Measurements from ENCODE around the gene EXOC6B.

EXOC6B gene

GRCh38 chr2:72849138-72849462, 23.3 kb upstream of the EXOC6B start:
- no peak overlapping the region for H3K9ac ChIP-seq (ENCODE audit: low read length)
- no peaks in the 10 kb centered on the region for H3K9me3 ChIP-seq (ENCODE audit: insufficient read depth, low read length)
- H3K4me2 ChIP-seq (ENCODE audit: low read length), result no peak overlapping the region
- no peaks in the 10 kb centered on the region for H4K20me1 ChIP-seq (ENCODE audit: insufficient read depth, low read length)
- no peak for TF ChIP-seq EZH2phosphoT487 (IDR thresholded peaks at IDR 0.05; ENCODE audit: low read depth)
- TF ChIP-seq, protein P1, sequence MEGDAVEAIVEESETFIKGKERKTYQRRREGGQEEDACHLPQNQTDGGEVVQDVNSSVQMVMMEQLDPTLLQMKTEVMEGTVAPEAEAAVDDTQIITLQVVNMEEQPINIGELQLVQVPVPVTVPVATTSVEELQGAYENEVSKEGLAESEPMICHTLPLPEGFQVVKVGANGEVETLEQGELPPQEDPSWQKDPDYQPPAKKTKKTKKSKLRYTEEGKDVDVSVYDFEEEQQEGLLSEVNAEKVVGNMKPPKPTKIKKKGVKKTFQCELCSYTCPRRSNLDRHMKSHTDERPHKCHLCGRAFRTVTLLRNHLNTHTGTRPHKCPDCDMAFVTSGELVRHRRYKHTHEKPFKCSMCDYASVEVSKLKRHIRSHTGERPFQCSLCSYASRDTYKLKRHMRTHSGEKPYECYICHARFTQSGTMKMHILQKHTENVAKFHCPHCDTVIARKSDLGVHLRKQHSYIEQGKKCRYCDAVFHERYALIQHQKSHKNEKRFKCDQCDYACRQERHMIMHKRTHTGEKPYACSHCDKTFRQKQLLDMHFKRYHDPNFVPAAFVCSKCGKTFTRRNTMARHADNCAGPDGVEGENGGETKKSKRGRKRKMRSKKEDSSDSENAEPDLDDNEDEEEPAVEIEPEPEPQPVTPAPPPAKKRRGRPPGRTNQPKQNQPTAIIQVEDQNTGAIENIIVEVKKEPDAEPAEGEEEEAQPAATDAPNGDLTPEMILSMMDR (IDR thresholded peaks at IDR 0.05; ENCODE audit: low read depth, low read length), result no peak
- H3K4me3 ChIP-seq (ENCODE audit: low read length), result no peak overlapping the region
- H3K4me1 ChIP-seq (ENCODE audit: low read length), result peaks cover 21% of the 10 kb centered on the region
- no peak overlapping the region for H2AFZ ChIP-seq (ENCODE audit: low read depth, low read length)
- no peaks in the 10 kb centered on the region for H3K36me3 ChIP-seq (replicated peaks; ENCODE audit: low read depth, low read length)
- H3K79me2 ChIP-seq (ENCODE audit: low read length), result no peaks in the 10 kb centered on the region
- peaks cover 11% of the 10 kb centered on the region; the same call in 1 of the 2 replicates for H3K27me3 ChIP-seq (ENCODE audit: low read depth, low read length)
- no peak overlapping the region for H3K27ac ChIP-seq (ENCODE audit: low read length)

DNA sequence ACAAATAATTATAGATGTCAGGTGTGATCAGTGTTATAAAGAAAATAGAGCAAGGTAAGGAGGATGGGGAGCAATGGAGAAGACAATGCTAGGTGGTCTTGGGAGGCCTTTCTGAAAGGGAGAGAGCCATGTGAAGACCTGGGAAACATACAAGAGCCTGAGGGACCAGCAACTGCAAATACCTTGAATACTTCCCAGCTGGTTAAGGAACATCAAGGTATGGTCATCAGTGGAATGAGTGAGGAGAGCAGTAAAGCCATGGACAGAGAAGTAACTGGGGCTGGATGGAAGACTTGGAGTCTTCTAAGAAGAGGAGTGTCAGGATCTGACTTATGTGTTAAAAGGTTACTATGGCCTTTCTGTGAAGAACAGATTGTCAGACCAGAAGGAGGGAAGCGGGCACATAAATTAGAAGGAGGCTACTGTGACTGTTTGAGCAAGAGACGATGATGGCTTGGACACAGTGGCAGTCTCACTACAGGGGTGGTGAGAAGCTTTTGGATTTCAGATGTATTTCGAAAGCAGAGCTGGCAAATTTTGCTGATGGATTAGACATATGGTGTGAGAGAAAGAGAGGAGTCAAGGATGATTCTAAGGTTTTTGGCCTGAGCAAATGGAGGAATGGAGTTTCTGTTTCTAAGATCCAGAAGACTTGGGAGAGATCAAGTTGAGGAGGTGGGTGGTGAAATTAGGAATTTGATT, 22.8 kb upstream of the EXOC6B start:
- H3K36me3 ChIP-seq (replicated peaks; ENCODE audit: low read depth, low read length), result no peaks in the 10 kb centered on the region
- TF ChIP-seq, protein P1 (IDR thresholded peaks at IDR 0.05; ENCODE audit: low read depth, low read length), result no peak
- no peak for TF ChIP-seq EZH2phosphoT487 (IDR thresholded peaks at IDR 0.05; ENCODE audit: low read depth)
- H3K9me3 ChIP-seq (ENCODE audit: insufficient read depth, low read length), result no peaks in the 10 kb centered on the region
- H3K27me3 ChIP-seq (ENCODE audit: low read depth, low read length), result peaks cover 8% of the 10 kb centered on the region; the same call in 1 of the 2 replicates
- no peak overlapping the region for H2AFZ ChIP-seq (ENCODE audit: low read depth, low read length)
- H3K4me1 ChIP-seq (ENCODE audit: low read length), result peaks cover 21% of the 10 kb centered on the region
- no peak overlapping the region for H3K4me3 ChIP-seq (ENCODE audit: low read length)
- H3K27ac ChIP-seq (ENCODE audit: low read length), result no peak overlapping the region
- H3K79me2 ChIP-seq (ENCODE audit: low read length), result no peaks in the 10 kb centered on the region
- no peak overlapping the region for H3K4me2 ChIP-seq (ENCODE audit: low read length)
- H4K20me1 ChIP-seq (ENCODE audit: insufficient read depth, low read length), result no peaks in the 10 kb centered on the region
- no peak overlapping the region for H3K9ac ChIP-seq (ENCODE audit: low read length)

DNA sequence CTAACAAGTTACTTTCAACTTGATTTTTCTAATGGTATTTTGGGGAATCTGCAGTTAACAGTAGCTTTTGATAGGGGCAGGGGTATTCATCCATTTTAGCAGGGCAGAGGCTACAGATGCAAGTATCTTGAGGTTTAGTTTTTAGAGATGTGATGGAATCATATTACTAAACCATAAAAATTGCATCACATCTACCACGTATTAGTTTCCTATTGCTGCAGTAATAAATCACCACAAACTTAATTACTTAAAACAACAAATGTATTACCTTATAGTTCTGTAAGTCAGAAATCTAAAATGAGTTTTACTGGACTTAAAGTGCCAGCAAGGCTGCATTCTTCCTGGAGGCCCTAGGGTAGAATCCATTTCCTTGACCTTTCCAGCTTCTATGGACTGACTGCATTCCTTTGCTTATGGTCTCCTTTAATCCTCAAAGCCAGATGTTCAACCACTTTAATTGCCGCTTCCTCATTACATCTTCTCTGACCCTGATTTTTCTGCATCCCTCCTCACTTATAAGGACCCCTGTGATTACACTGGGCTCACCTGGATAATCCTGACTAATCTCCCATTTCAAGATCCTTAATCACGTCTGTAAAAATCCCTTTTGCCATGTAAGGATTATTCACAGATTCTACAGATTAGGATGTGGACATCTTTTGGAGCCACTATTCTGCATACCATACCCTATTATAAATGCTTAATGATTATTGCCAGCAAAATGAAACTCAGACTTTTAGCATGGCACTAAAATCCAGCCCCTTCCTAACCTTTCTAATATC, 21.9 kb upstream of the EXOC6B start:
- TF ChIP-seq, protein P1 (IDR thresholded peaks at IDR 0.05; ENCODE audit: low read depth, low read length), result no peak
- TF ChIP-seq EZH2phosphoT487 (IDR thresholded peaks at IDR 0.05; ENCODE audit: low read depth), result no peak
- H3K9me3 ChIP-seq (ENCODE audit: insufficient read depth, low read length), result no peaks in the 10 kb centered on the region
- no peak overlapping the region for H3K4me3 ChIP-seq (ENCODE audit: low read length)
- H3K27me3 ChIP-seq (ENCODE audit: low read depth, low read length), result peaks cover 8% of the 10 kb centered on the region; the same call in 1 of the 2 replicates
- no peaks in the 10 kb centered on the region for H3K36me3 ChIP-seq (replicated peaks; ENCODE audit: low read depth, low read length)
- peak overlapping the region; percentile 87; the same call in 1 of the 2 replicates for H3K4me2 ChIP-seq (ENCODE audit: low read length)
- no peak overlapping the region for H3K9ac ChIP-seq (ENCODE audit: low read length)
- no peak overlapping the region for H2AFZ ChIP-seq (ENCODE audit: low read depth, low read length)
- H4K20me1 ChIP-seq (ENCODE audit: insufficient read depth, low read length), result no peaks in the 10 kb centered on the region
- H3K79me2 ChIP-seq (ENCODE audit: low read length), result no peaks in the 10 kb centered on the region
- no peak overlapping the region for H3K27ac ChIP-seq (ENCODE audit: low read length)
- peaks cover 21% of the 10 kb centered on the region for H3K4me1 ChIP-seq (ENCODE audit: low read length)
